Activated CD8-positive, alpha-beta memory T cell treated with anti-CD3 and anti-CD28 coated beads for 1 hour (primary cell): ENCODE results near the gene RASIP1.

Experiments used
- DNase-seq, 2 donors: peaks; one replicate each; pipeline ENCODE4 v3.0.0-alpha.2; 2020; ENCODE audit warnings: low read depth in 1 of 2; ENCODE audit errors: extremely low read depth in 1 of 2

Gene RASIP1

GRCh38 chr19:48755787-48756186 lies 15.4 kb upstream of the RASIP1 start:
- no peak for DNase-seq

GRCh38 chr19:48755084-48755641 lies 14.8 kb upstream of the RASIP1 start, which contains the start of gene FGF21:
Gene FGF21 (plus strand): TSS chr19:48755524. CDS start chr19:48756237, 713 bp downstream.
- no peak for DNase-seq

GRCh38 chr19:48752496-48753365 lies 12.3 kb upstream of the RASIP1 start, which contains the start of gene FUT1:
Gene FUT1 (minus strand): TSS chr19:48752641. CDS start chr19:48751281, 1,360 bp downstream.
- DNase-seq: no peak

- DNase-seq: no peak
Measured at GRCh38 chr19:48751845-48752495, 11.6 kb upstream of the RASIP1 start.

- no peak for DNase-seq
Measured at GRCh38 chr19:48750771-48751504, 10.5 kb upstream of the RASIP1 start.

GRCh38 chr19:48750351-48750750 lies 9.9 kb upstream of the RASIP1 start:
- DNase-seq: no peak

- DNase-seq: no peak
Measured at GRCh38 chr19:48749571-48750198, 9.3 kb upstream of the RASIP1 start.

GRCh38 chr19:48746738-48747575 lies 6.5 kb upstream of the RASIP1 start, which contains the start of gene IZUMO1:
Gene IZUMO1 (minus strand): TSS chr19:48746909. CDS start chr19:48745859, 1,050 bp downstream.
- no peak for DNase-seq

- no peak for DNase-seq
Measured at GRCh38 chr19:48746110-48746509, 5.7 kb upstream of the RASIP1 start.

GRCh38 chr19:48745208-48745995 lies 5.0 kb upstream of the RASIP1 start:
- no peak for DNase-seq

GRCh38 chr19:48742096-48742495 lies 1.7 kb upstream of the RASIP1 start:
- no peak for DNase-seq

- no peak for DNase-seq
Measured at GRCh38 chr19:48741129-48741999, 954 bp upstream of the RASIP1 start.

GRCh38 chr19:48739404-48740163 lies 826 bp downstream of the RASIP1 start:
- no peak for DNase-seq

GRCh38 chr19:48738557-48739403 lies 1.6 kb downstream of the RASIP1 start:
- peak; percentile 76 to 91 for DNase-seq

- no peak for DNase-seq
Measured at GRCh38 chr19:48737360-48737998, 2.9 kb downstream of the RASIP1 start.
